H1 (cell line): ENCODE measurements around the gene IFNL3. TPM values are rescaled to one million over a fixed set of nuclear protein-coding genes. Genes with fewer than 3 reads are reported as not detected.

ENCODE experiments used
- CTCF ChIA-PET: fragments of 300-600 bp; sonication (Branson Sonifier 250); formaldehyde crosslinking; loops from one replicate; lab custom pipeline; 2021; ENCODE audit not compliant: partially characterized antibody; lab: Charles Lee
- POLR2A ChIA-PET: fragments of 300-600 bp; sonication (Branson Sonifier 250); formaldehyde crosslinking; loops from one replicate; lab custom pipeline; 2021; ENCODE audit warnings: inconsistent platforms; ENCODE audit not compliant: partially characterized antibody; lab: Charles Lee
- DNase-seq, 2 experiments: peaks; one replicate each; pipeline versions ENCODE4 v3.0.0 to v3.0.0-alpha.2; 2010 to 2022; ENCODE audit warnings: low spot score in 2 of 2, low read depth in 1 of 2, mixed read lengths in 1 of 2
- FAIRE-seq: peaks from 2 replicates; lab custom pipeline; 2011; peaks lifted over from hg19 to GRCh38; lab: Jason Lieb, UNC
- H2AFZ ChIP-seq: 2 replicates; pipeline ENCODE4 v1.8.1; 2012; ENCODE audit warnings: low read length, inconsistent platforms
- H2AK5ac ChIP-seq: 2 replicates; pipeline ENCODE4 v1.6.1; 2013; ENCODE audit warnings: low read depth, low read length
- H2BK120ac ChIP-seq: replicated peaks from 2 replicates; pipeline ENCODE3; 2013; ENCODE audit warnings: low read depth, low read length, inconsistent platforms
- H2BK12ac ChIP-seq: 2 replicates; pipeline ENCODE4 v1.6.1; 2013; ENCODE audit warnings: low read depth, low read length
- H2BK15ac ChIP-seq: 2 replicates; pipeline ENCODE4 v1.6.1; 2013; ENCODE audit warnings: low read length
- H2BK20ac ChIP-seq: 2 replicates; pipeline ENCODE4 v1.6.1; 2013; ENCODE audit warnings: low read length
- H2BK5ac ChIP-seq: 2 replicates; pipeline ENCODE4 v1.6.1; 2013; ENCODE audit warnings: low read depth, low read length
- H3K14ac ChIP-seq: 2 replicates; pipeline ENCODE4 v1.6.1; 2013; ENCODE audit warnings: inconsistent platforms; ENCODE audit not compliant: insufficient read length
- H3K18ac ChIP-seq: 2 replicates; pipeline ENCODE4 v1.6.1; 2013; ENCODE audit warnings: low read length; ENCODE audit errors: extremely low read depth
- H3K23ac ChIP-seq: 2 replicates; pipeline ENCODE4 v1.6.1; 2013; ENCODE audit warnings: inconsistent platforms; ENCODE audit not compliant: insufficient read length
- H3K23me2 ChIP-seq: 2 replicates; pipeline ENCODE4 v1.6.1; 2013; ENCODE audit warnings: low read depth, low read length
- H3K27ac ChIP-seq: 2 replicates; pipeline ENCODE4 v1.6.1; 2011; ENCODE audit warnings: low read depth, low read length, inconsistent platforms
- H3K27me3 ChIP-seq, 4 experiments: replicated peaks in 1 of 4; 1 replicate in 1 of 4; 2 replicates in 3 of 4; pipeline versions ENCODE4 v1.6.1 to v1.8.1; 2011 to 2013; ENCODE audit warnings: low read length in 3 of 4, mild to moderate bottlenecking in 3 of 4, inconsistent platforms in 2 of 4, mixed read lengths in 2 of 4, moderate library complexity in 1 of 4; ENCODE audit not compliant: control insufficient read depth in 3 of 4, insufficient read depth in 3 of 4; ENCODE audit errors: extremely low read depth in 1 of 4
- H3K36me3 ChIP-seq, 4 experiments: 2 replicates each; pipeline versions ENCODE4 v1.6.1 to v1.8.1; 2011 to 2013; ENCODE audit warnings: mild to moderate bottlenecking in 4 of 4, low read length in 3 of 4, moderate library complexity in 2 of 4, control low read depth in 1 of 4, inconsistent platforms in 1 of 4; ENCODE audit not compliant: insufficient read depth in 4 of 4, control insufficient read depth in 2 of 4
- H3K4ac ChIP-seq: replicated peaks from 2 replicates; pipeline ENCODE3; 2013; ENCODE audit warnings: low read length, low read depth, mixed read lengths, inconsistent platforms; ENCODE audit not compliant: insufficient read length
- H3K4me1 ChIP-seq, 4 experiments: replicated peaks in 1 of 4; 1 replicate in 1 of 4; 2 replicates in 3 of 4; pipeline versions ENCODE4 v1.6.1 to v1.8.1; 2011 to 2013; ENCODE audit warnings: low read length in 3 of 4, inconsistent platforms in 2 of 4, mixed read lengths in 1 of 4; ENCODE audit not compliant: insufficient read depth in 4 of 4, control insufficient read depth in 3 of 4
- H3K4me2 ChIP-seq, 2 experiments: 2 replicates each; pipeline versions ENCODE4 v1.6.1 to v1.8.1; 2011 to 2013; ENCODE audit warnings: low read depth in 2 of 2, low read length in 2 of 2, control low read depth in 1 of 2, inconsistent platforms in 1 of 2, mild to moderate bottlenecking in 1 of 2; ENCODE audit not compliant: insufficient read depth in 1 of 2
- H3K4me3 ChIP-seq, 4 experiments: fragments of 200-600, 300-600 bp in 1 of 4; sonication (generic), shearing (Covaris generic), sonication (Bioruptor Twin) in 1 of 4; 2 replicates each; pipeline versions ENCODE4 v1.5.1 to v1.8.1; 2011 to 2016; ENCODE audit warnings: low read length in 4 of 4, low read depth in 3 of 4, control low read depth in 2 of 4, inconsistent platforms in 2 of 4, mild to moderate bottlenecking in 2 of 4, mixed read lengths in 1 of 4, moderate library complexity in 1 of 4; ENCODE audit not compliant: insufficient read depth in 2 of 4; ENCODE audit errors: extremely low read depth in 1 of 4
- H3K56ac ChIP-seq: replicated peaks from 2 replicates; pipeline ENCODE3; 2013; ENCODE audit warnings: low read depth, mild to moderate bottlenecking, mixed read lengths, low read length, inconsistent platforms; ENCODE audit not compliant: insufficient read length
- H3K79me1 ChIP-seq: 2 replicates; pipeline ENCODE4 v1.6.1; 2013; ENCODE audit warnings: low read depth, low read length, control low read depth
- H3K79me2 ChIP-seq, 2 experiments: 2 replicates each; pipeline versions ENCODE4 v1.6.1 to v1.8.1; 2012 to 2013; ENCODE audit warnings: low read length in 2 of 2, mild to moderate bottlenecking in 2 of 2, inconsistent platforms in 1 of 2; ENCODE audit not compliant: insufficient read depth in 2 of 2, control insufficient read depth in 1 of 2
- H3K9ac ChIP-seq, 4 experiments: replicated peaks in 1 of 4; 1 replicate in 1 of 4; 2 replicates in 3 of 4; pipeline versions ENCODE4 v1.6.1 to v1.8.1; 2011 to 2013; ENCODE audit warnings: low read depth in 3 of 4, low read length in 3 of 4, control low read depth in 2 of 4, mild to moderate bottlenecking in 2 of 4, moderate library complexity in 2 of 4, inconsistent platforms in 1 of 4; ENCODE audit errors: extremely low read depth in 1 of 4
- H3K9me3 ChIP-seq, 2 experiments: 2 replicates each; pipeline versions ENCODE4 v1.6.1 to v1.8.1; 2012 to 2013; ENCODE audit warnings: mild to moderate bottlenecking in 2 of 2, moderate library complexity in 2 of 2, control low read depth in 1 of 2, inconsistent platforms in 1 of 2, low read depth in 1 of 2, low read length in 1 of 2, mixed read lengths in 1 of 2; ENCODE audit not compliant: insufficient read depth in 2 of 2
- H4K20me1 ChIP-seq, 2 experiments: replicated peaks in 1 of 2; 2 replicates each; pipeline versions ENCODE3 to v1.8.1; 2011 to 2013; ENCODE audit warnings: inconsistent platforms in 2 of 2, low read length in 2 of 2, mild to moderate bottlenecking in 1 of 2; ENCODE audit not compliant: insufficient read depth in 2 of 2, control insufficient read depth in 1 of 2
- H4K5ac ChIP-seq: 2 replicates; pipeline ENCODE4 v1.6.1; 2013; ENCODE audit warnings: low read length, low read depth, mixed read lengths, inconsistent platforms; ENCODE audit not compliant: insufficient read length
- H4K8ac ChIP-seq: 2 replicates; pipeline ENCODE4 v1.8.0; 2013; ENCODE audit warnings: mild to moderate bottlenecking, moderate library complexity, low read length, inconsistent platforms; ENCODE audit not compliant: insufficient read depth; ENCODE audit errors: extremely low read depth
- H4K91ac ChIP-seq: replicated peaks from 2 replicates; pipeline ENCODE3; 2013; ENCODE audit warnings: low read length, mixed read lengths, inconsistent platforms; ENCODE audit not compliant: insufficient read length
- WGBS, 2 experiments: shearing (Covaris generic) in 1 of 2; methylation state at CpG; one replicate each; pipeline versions ENCODE4 v1.1.6 to v1.1.7; 2013 to 2015; ENCODE audit warnings: low lambda C conversion rate in 2 of 2, mixed read lengths in 2 of 2, inconsistent platforms in 1 of 2, low coverage in 1 of 2, missing lambda C conversion rate in 1 of 2; ENCODE audit not compliant: insufficient replicate concordance in 2 of 2, insufficient coverage in 1 of 2, insufficient read length in 1 of 2; ENCODE audit errors: extremely low coverage in 1 of 2, missing lambda C conversion rate in 1 of 2; 5-methylcytosine and 5-hydroxymethylcytosine counted together
- polyA plus RNA-seq, 7 experiments: library from polyadenylated mRNA; depleted of rRNA in 3 of 7; stranded (reverse) in 5 of 7; unstranded in 2 of 7; fragments of >200 nt in 5 of 7; fragments of 200-250 nt in 2 of 7; gene quantifications; 1 replicate in 5 of 7; 2 replicates in 1 of 7; 4 replicates in 1 of 7; pipeline versions ENCODE4 v1.2.1 to v1.2.3, GENCODE V29; 2011 to 2013; ENCODE audit warnings: missing spikeins in 2 of 7, mixed read lengths in 2 of 7
- total RNA-seq: library from RNA; stranded (reverse); fragmentation: NEBNext Ultra II Directional; extraction: Animal tissue kit (Norgen Biotek cat#: 25700); gene quantifications from 2 replicates; pipeline ENCODE4 v1.2.1, GENCODE V29; 2021
- TF ChIP-seq, protein P1 (sequence below): fragments of 300-600 bp; sonication (generic); IDR thresholded peaks from 2 replicates; pipeline ENCODE4 v1.7.1; 2012; ENCODE audit warnings: low read length, moderate library complexity, mild to moderate bottlenecking, inconsistent platforms; ENCODE audit not compliant: insufficient replicate concordance

Gene IFNL3
- total and polyA plus RNA-seq, 2 of the 8 experiments (the other 6 are each of a cell fraction or from before 2014, with no cell fraction given), result 0.11 TPM; not detected in 1

DNA sequence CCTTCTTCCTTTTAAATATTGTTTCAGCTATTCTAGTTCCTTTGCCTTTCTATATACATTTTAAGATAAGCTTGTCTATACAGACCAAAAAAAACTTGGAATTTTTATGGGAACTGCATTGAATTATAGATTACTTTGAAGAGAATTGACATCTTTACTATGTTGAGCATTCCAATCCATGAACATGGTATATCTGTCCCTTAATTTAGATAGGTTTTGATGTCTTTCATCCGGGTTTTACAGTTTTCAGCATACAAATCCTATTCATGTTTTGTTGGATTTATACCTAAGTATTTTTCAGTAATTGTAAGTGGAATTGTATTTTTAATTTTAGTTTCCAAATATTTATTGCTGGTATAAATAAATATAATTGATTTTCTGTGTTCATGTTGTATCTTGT is 39.2 kb upstream of the IFNL3 start:
- Histone ChIP-seq H2BK5ac (no peak overlapping the region), H2BK120ac (no peak overlapping the region), H3K18ac (no peak overlapping the region), H3K4me3 (no peak overlapping the region), H4K5ac (no peak overlapping the region), H2BK20ac (no peak overlapping the region), H3K79me2 (no peaks in the 10 kb centered on the region), H3K79me1 (no peaks in the 10 kb centered on the region), H3K23ac (no peak overlapping the region), H3K27ac (no peak overlapping the region), H3K36me3 (no peaks in the 10 kb centered on the region), H3K27me3 (no peaks in the 10 kb centered on the region; a peak in 2 of 7 replicates), H4K91ac (no peak overlapping the region), H2BK15ac (no peak overlapping the region), H2AK5ac (no peak overlapping the region), H2BK12ac (no peak overlapping the region), H4K20me1 (no peaks in the 10 kb centered on the region), H3K4ac (no peak overlapping the region), H4K8ac (no peak overlapping the region), H3K4me2 (no peak overlapping the region), H3K9me3 (no peaks in the 10 kb centered on the region), H3K56ac (no peak overlapping the region), H3K23me2 (no peaks in the 10 kb centered on the region), H3K14ac (no peak overlapping the region), H2AFZ (no peak overlapping the region), H3K4me1 (no peaks in the 10 kb centered on the region), H3K9ac (no peak overlapping the region)
- ChIA-PET CTCF (no interaction called here), POLR2A (no interaction called here)
- DNase-seq (no peak), FAIRE-seq (no peak)
- WGBS, 2 experiments, result 79% methylated on average over 1 of the region's 1 CpG; no CpG with 5 or more reads in 1 of the 2 experiments
- TF ChIP-seq, protein P1, sequence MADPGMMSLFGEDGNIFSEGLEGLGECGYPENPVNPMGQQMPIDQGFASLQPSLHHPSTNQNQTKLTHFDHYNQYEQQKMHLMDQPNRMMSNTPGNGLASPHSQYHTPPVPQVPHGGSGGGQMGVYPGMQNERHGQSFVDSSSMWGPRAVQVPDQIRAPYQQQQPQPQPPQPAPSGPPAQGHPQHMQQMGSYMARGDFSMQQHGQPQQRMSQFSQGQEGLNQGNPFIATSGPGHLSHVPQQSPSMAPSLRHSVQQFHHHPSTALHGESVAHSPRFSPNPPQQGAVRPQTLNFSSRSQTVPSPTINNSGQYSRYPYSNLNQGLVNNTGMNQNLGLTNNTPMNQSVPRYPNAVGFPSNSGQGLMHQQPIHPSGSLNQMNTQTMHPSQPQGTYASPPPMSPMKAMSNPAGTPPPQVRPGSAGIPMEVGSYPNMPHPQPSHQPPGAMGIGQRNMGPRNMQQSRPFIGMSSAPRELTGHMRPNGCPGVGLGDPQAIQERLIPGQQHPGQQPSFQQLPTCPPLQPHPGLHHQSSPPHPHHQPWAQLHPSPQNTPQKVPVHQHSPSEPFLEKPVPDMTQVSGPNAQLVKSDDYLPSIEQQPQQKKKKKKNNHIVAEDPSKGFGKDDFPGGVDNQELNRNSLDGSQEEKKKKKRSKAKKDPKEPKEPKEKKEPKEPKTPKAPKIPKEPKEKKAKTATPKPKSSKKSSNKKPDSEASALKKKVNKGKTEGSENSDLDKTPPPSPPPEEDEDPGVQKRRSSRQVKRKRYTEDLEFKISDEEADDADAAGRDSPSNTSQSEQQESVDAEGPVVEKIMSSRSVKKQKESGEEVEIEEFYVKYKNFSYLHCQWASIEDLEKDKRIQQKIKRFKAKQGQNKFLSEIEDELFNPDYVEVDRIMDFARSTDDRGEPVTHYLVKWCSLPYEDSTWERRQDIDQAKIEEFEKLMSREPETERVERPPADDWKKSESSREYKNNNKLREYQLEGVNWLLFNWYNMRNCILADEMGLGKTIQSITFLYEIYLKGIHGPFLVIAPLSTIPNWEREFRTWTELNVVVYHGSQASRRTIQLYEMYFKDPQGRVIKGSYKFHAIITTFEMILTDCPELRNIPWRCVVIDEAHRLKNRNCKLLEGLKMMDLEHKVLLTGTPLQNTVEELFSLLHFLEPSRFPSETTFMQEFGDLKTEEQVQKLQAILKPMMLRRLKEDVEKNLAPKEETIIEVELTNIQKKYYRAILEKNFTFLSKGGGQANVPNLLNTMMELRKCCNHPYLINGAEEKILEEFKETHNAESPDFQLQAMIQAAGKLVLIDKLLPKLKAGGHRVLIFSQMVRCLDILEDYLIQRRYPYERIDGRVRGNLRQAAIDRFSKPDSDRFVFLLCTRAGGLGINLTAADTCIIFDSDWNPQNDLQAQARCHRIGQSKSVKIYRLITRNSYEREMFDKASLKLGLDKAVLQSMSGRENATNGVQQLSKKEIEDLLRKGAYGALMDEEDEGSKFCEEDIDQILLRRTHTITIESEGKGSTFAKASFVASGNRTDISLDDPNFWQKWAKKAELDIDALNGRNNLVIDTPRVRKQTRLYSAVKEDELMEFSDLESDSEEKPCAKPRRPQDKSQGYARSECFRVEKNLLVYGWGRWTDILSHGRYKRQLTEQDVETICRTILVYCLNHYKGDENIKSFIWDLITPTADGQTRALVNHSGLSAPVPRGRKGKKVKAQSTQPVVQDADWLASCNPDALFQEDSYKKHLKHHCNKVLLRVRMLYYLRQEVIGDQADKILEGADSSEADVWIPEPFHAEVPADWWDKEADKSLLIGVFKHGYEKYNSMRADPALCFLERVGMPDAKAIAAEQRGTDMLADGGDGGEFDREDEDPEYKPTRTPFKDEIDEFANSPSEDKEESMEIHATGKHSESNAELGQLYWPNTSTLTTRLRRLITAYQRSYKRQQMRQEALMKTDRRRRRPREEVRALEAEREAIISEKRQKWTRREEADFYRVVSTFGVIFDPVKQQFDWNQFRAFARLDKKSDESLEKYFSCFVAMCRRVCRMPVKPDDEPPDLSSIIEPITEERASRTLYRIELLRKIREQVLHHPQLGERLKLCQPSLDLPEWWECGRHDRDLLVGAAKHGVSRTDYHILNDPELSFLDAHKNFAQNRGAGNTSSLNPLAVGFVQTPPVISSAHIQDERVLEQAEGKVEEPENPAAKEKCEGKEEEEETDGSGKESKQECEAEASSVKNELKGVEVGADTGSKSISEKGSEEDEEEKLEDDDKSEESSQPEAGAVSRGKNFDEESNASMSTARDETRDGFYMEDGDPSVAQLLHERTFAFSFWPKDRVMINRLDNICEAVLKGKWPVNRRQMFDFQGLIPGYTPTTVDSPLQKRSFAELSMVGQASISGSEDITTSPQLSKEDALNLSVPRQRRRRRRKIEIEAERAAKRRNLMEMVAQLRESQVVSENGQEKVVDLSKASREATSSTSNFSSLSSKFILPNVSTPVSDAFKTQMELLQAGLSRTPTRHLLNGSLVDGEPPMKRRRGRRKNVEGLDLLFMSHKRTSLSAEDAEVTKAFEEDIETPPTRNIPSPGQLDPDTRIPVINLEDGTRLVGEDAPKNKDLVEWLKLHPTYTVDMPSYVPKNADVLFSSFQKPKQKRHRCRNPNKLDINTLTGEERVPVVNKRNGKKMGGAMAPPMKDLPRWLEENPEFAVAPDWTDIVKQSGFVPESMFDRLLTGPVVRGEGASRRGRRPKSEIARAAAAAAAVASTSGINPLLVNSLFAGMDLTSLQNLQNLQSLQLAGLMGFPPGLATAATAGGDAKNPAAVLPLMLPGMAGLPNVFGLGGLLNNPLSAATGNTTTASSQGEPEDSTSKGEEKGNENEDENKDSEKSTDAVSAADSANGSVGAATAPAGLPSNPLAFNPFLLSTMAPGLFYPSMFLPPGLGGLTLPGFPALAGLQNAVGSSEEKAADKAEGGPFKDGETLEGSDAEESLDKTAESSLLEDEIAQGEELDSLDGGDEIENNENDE, result no peak
